VCaP (cell line): ENCODE results near the gene PPP2R2C.

Experiments used
- H3K27ac ChIP-seq: fragments of 450-650 bp; 2 replicates; pipeline ENCODE4 v1.5.1; 2017
- CTCF ChIP-seq: fragments of 450-650 bp; conservative IDR thresholded peaks from 2 replicates; pipeline ENCODE4 v1.5.1; 2017; ENCODE audit warnings: mild to moderate bottlenecking, moderate library complexity

Gene PPP2R2C

GRCh38 chr4:6277935-6278800 is 194.2 kb downstream of the PPP2R2C start:
- no peak for TF ChIP-seq CTCF
- no peak overlapping the region for H3K27ac ChIP-seq

- no peak overlapping the region for H3K27ac ChIP-seq
- TF ChIP-seq CTCF: no peak
These were observed 195.1 kb downstream of the PPP2R2C start for GRCh38 chr4:6277139-6277802.

- TF ChIP-seq CTCF: no peak
- H3K27ac ChIP-seq: no peak overlapping the region
These were observed 196.3 kb downstream of the PPP2R2C start for GRCh38 chr4:6275898-6276806.

GRCh38 chr4:6275351-6275750 is 197.1 kb downstream of the PPP2R2C start:
- H3K27ac ChIP-seq: no peak overlapping the region
- no peak for TF ChIP-seq CTCF

GRCh38 chr4:6273661-6273990 is 198.8 kb downstream of the PPP2R2C start:
- no peak for TF ChIP-seq CTCF
- no peak overlapping the region for H3K27ac ChIP-seq

GRCh38 chr4:6272863-6273660 is 199.4 kb downstream of the PPP2R2C start:
- no peak overlapping the region for H3K27ac ChIP-seq
- TF ChIP-seq CTCF: no peak
